ENCODE measurements around the gene ZBTB17. TPM values are rescaled to one million over a fixed set of nuclear protein-coding genes. Genes with fewer than 3 reads are reported as not detected.

ZBTB17 gene
- total RNA-seq, 2 experiments from 2014 or later, result 44.1 to 45.7 TPM

DNA sequence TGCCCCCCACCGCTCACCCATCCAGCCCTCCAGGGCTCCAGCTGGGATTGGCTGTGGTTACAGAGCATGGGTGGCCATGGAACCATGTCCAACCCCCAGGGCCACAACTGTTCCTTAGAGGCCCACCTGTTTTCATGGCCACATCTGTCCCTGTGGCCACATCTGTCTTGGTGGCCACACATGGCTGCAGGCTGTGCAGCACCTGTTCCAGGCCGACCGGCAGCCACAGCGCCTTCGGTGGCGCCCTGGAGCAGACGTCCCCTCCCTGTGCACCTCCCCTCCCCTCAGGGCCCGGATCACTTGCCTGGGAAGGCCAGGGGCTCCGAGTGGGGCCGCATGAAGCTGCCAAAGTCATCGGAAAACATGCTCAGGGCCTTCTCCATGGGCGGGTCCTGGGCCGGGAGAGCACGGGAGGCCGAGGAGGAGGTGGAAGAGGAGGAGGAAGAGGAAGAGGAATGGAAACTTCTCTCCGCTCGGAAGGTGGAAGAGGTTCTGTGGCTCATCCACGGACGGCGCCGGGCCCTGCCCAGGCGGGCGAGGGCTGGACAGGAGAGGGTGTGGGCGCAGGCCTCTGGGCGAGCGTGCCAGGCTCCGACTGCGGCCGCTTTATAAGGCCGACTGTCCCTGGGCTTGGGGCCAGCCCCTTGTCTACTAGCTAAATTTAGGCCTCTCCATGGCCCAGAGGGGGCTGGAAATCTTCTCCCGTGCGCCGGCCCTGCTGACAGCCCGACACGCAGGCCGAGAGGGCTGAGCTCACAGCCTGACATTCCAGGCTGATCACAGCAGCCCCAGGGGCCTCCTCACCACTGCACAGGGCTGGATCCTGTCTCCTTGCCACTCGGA is 41.8 kb upstream of the ZBTB17 start, which contains the start of gene HSPB7:
Gene HSPB7 (minus strand): TSS at position 583 of the 843 bp plus-strand sequence. CDS start 80 bp downstream, at position 503.
- DNase-seq (no peak), ATAC-seq (no peak)
- H3K4me3 Mint-ChIP-seq, result no peak within 1 kb of the TSS
- no peaks in the 10 kb centered on the region for H3K36me3 Mint-ChIP-seq (ENCODE audit: low read depth)
- TF ChIP-seq CTCF (IDR thresholded peaks at IDR 0.05), result no peak
- H3K9me3 Mint-ChIP-seq, result no peaks in the 10 kb centered on the region
- POLR2A ChIA-PET, result interaction anchor here (1.1 kb wide), 1 partner anchor 17 kb away, joined by 3 read pairs; no protein-coding TSS in a partner anchor
- H3K27ac Mint-ChIP-seq, result no peak within 1 kb of the TSS
- peaks cover 2% of the 10 kb centered on the region for H3K27me3 Mint-ChIP-seq
- H3K4me1 Mint-ChIP-seq (ENCODE audit: low read depth), result peaks cover 8% of the 10 kb centered on the region
- intact Hi-C loops (cut with micrococcal nuclease), result no loop called here
- CTCF ChIA-PET, result interaction anchor here (1.4 to 2.4 kb wide), 2 partner anchors 8 to 10 kb away, joined by 6 to 9 read pairs; no protein-coding TSS in a partner anchor

GRCh38 chr1:16017076-16017460 is 41.2 kb upstream of the ZBTB17 start:
- H3K9me3 Mint-ChIP-seq, result no peaks in the 10 kb centered on the region
- TF ChIP-seq CTCF (IDR thresholded peaks at IDR 0.05), result no peak
- CTCF ChIA-PET, result interaction anchor here (0.5 to 2.4 kb wide), 3 partner anchors 9 to 177 kb away, joined by 3 to 9 read pairs (median 3); no protein-coding TSS in a partner anchor
- no peak for ATAC-seq
- intact Hi-C loops (cut with micrococcal nuclease), result no loop called here
- POLR2A ChIA-PET, result no interaction called here
- DNase-seq, result no peak
- peaks cover 2% of the 10 kb centered on the region for H3K27me3 Mint-ChIP-seq
- no peak overlapping the region for H3K27ac Mint-ChIP-seq
- peaks cover 12% of the 10 kb centered on the region for H3K4me1 Mint-ChIP-seq (ENCODE audit: low read depth)
- H3K36me3 Mint-ChIP-seq (ENCODE audit: low read depth), result no peaks in the 10 kb centered on the region
- no peak overlapping the region for H3K4me3 Mint-ChIP-seq

- ChIA-PET CTCF (interaction anchor here (0.5 to 2.4 kb wide), 5 partner anchors 8 to 177 kb away, joined by 3 to 9 read pairs (median 3); no protein-coding TSS in a partner anchor), POLR2A (no interaction called here)
- no peak overlapping the region for H3K4me3 Mint-ChIP-seq
- peaks cover 4% of the 10 kb centered on the region for H3K27me3 Mint-ChIP-seq
- peaks cover 12% of the 10 kb centered on the region for H3K4me1 Mint-ChIP-seq (ENCODE audit: low read depth)
- no peaks in the 10 kb centered on the region for H3K36me3 Mint-ChIP-seq (ENCODE audit: low read depth)
- no peaks in the 10 kb centered on the region for H3K9me3 Mint-ChIP-seq
- no peak for TF ChIP-seq CTCF (IDR thresholded peaks at IDR 0.05)
- H3K27ac Mint-ChIP-seq, result no peak overlapping the region
- ATAC-seq (no peak), DNase-seq (no peak)
- intact Hi-C loops (cut with micrococcal nuclease), result no loop called here
Measured at GRCh38 chr1:16015960-16016901, 40.3 kb upstream of the ZBTB17 start.

- Mint-ChIP-seq H3K4me1 (ENCODE audit: low read depth) (peaks cover 12% of the 10 kb centered on the region), H3K4me3 (no peak overlapping the region), H3K27ac (no peak overlapping the region), H3K9me3 (no peaks in the 10 kb centered on the region), H3K36me3 (ENCODE audit: low read depth) (no peaks in the 10 kb centered on the region), H3K27me3 (peaks cover 5% of the 10 kb centered on the region)
- ChIA-PET CTCF (interaction anchor here (1.0 kb wide), 1 partner anchor 40 kb away, joined by 3 read pairs; no protein-coding TSS in a partner anchor), POLR2A (no interaction called here)
- no peak for TF ChIP-seq CTCF (IDR thresholded peaks at IDR 0.05)
- intact Hi-C loops (cut with micrococcal nuclease), result no loop called here
- ATAC-seq (no peak), DNase-seq (no peak)
Measured at GRCh38 chr1:16015491-16015890, 39.6 kb upstream of the ZBTB17 start.
